ENCODE data around the gene HTR1A.

DNA sequence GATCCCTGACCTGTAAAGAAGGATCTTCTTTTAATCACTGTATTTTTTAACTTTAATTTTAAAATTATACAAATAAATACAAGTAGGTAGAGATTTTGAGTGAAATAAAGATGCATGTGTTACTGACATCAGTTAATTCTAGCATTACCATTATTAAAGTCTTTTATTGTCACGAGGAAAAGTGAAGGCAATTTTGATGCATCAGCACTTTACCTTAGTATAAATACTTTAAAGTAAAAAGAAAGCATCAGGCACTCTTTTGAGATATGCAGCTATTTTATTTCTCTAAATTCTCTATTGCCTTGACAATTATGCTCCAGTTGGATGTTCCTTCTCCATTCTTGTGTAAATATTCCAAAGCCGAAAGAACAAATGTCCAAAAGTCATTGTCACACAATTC lies 4.6 kb downstream of the HTR1A start:
- TF ChIP-seq, protein P1, sequence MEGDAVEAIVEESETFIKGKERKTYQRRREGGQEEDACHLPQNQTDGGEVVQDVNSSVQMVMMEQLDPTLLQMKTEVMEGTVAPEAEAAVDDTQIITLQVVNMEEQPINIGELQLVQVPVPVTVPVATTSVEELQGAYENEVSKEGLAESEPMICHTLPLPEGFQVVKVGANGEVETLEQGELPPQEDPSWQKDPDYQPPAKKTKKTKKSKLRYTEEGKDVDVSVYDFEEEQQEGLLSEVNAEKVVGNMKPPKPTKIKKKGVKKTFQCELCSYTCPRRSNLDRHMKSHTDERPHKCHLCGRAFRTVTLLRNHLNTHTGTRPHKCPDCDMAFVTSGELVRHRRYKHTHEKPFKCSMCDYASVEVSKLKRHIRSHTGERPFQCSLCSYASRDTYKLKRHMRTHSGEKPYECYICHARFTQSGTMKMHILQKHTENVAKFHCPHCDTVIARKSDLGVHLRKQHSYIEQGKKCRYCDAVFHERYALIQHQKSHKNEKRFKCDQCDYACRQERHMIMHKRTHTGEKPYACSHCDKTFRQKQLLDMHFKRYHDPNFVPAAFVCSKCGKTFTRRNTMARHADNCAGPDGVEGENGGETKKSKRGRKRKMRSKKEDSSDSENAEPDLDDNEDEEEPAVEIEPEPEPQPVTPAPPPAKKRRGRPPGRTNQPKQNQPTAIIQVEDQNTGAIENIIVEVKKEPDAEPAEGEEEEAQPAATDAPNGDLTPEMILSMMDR (IDR thresholded peaks at IDR 0.05): no peak
- TF ChIP-seq POLR2A (IDR thresholded peaks at IDR 0.05) (no peak), POLR2AphosphoS5 (IDR thresholded peaks at IDR 0.05) (no peak), EP300 (IDR thresholded peaks at IDR 0.05) (no peak)
